ENCODE data around the gene GAPDH. TPM values are rescaled to one million over a fixed set of nuclear protein-coding genes. Genes with fewer than 3 reads are reported as not detected.

The GAPDH gene
- total and polyA plus RNA-seq, 10 of the 15 experiments (the other 5 are each of a cell fraction or from before 2014, with no cell fraction given), result 5,606 to 14,240 (median 9,400) TPM

DNA sequence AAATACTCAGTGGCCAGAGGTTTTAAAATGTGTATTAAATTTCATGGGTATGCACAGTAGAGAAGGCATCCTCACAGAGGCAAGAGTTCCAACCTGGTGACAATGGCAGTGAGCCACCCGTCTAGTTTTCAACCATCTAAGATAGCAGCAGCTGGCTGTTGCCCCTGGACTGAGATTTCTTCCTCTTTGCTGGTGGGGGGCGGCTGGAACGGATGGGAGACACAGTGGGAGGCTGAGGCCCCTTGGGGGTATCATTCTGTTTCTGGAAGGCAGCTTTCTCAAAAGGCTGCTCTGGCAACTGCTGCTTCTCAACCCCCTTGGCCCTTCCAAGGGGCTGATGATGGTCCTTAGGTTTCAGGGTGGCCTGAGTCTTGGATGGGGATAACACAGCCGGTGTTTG lies 22.5 kb downstream of the GAPDH start (continued):
- TF ChIP-seq, protein P1, sequence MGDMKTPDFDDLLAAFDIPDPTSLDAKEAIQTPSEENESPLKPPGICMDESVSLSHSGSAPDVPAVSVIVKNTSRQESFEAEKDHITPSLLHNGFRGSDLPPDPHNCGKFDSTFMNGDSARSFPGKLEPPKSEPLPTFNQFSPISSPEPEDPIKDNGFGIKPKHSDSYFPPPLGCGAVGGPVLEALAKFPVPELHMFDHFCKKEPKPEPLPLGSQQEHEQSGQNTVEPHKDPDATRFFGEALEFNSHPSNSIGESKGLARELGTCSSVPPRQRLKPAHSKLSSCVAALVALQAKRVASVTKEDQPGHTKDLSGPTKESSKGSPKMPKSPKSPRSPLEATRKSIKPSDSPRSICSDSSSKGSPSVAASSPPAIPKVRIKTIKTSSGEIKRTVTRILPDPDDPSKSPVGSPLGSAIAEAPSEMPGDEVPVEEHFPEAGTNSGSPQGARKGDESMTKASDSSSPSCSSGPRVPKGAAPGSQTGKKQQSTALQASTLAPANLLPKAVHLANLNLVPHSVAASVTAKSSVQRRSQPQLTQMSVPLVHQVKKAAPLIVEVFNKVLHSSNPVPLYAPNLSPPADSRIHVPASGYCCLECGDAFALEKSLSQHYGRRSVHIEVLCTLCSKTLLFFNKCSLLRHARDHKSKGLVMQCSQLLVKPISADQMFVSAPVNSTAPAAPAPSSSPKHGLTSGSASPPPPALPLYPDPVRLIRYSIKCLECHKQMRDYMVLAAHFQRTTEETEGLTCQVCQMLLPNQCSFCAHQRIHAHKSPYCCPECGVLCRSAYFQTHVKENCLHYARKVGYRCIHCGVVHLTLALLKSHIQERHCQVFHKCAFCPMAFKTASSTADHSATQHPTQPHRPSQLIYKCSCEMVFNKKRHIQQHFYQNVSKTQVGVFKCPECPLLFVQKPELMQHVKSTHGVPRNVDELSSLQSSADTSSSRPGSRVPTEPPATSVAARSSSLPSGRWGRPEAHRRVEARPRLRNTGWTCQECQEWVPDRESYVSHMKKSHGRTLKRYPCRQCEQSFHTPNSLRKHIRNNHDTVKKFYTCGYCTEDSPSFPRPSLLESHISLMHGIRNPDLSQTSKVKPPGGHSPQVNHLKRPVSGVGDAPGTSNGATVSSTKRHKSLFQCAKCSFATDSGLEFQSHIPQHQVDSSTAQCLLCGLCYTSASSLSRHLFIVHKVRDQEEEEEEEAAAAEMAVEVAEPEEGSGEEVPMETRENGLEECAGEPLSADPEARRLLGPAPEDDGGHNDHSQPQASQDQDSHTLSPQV (IDR thresholded peaks at IDR 0.05), result no peak
- TF ChIP-seq, protein P2, sequence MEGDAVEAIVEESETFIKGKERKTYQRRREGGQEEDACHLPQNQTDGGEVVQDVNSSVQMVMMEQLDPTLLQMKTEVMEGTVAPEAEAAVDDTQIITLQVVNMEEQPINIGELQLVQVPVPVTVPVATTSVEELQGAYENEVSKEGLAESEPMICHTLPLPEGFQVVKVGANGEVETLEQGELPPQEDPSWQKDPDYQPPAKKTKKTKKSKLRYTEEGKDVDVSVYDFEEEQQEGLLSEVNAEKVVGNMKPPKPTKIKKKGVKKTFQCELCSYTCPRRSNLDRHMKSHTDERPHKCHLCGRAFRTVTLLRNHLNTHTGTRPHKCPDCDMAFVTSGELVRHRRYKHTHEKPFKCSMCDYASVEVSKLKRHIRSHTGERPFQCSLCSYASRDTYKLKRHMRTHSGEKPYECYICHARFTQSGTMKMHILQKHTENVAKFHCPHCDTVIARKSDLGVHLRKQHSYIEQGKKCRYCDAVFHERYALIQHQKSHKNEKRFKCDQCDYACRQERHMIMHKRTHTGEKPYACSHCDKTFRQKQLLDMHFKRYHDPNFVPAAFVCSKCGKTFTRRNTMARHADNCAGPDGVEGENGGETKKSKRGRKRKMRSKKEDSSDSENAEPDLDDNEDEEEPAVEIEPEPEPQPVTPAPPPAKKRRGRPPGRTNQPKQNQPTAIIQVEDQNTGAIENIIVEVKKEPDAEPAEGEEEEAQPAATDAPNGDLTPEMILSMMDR (IDR thresholded peaks at IDR 0.05 in 2 of 3, conservative IDR thresholded peaks at IDR 0.05 in 1 of 3; ENCODE audit: control insufficient read depth in 2 of 3, extremely low read depth in 1 of 3, insufficient read depth in 1 of 3, low read depth in 3 of 3, low read length in 3 of 3), result no peak
- TF ChIP-seq SREBF1 (IDR thresholded peaks at IDR 0.05; ENCODE audit: low read length) (no peak), EGR1 (IDR thresholded peaks at IDR 0.05; ENCODE audit: borderline replicate concordance in 1 of 2, low read depth in 2 of 2, low read length in 2 of 2) (no peak), ZBTB40 (IDR thresholded peaks at IDR 0.05; ENCODE audit: borderline replicate concordance) (no peak), IRF5 (IDR thresholded peaks at IDR 0.05; ENCODE audit: borderline replicate concordance) (no peak)
